Activated T-helper 17 cell treated with anti-CD3 and anti-CD28 coated beads, Interleukin-2, amount 50 U/mL, for 72 hours (primary cell): ENCODE data around the gene RBBP5. TPM values are rescaled to one million over a fixed set of nuclear protein-coding genes. Genes with fewer than 3 reads are reported as not detected.

Experiments used
- ATAC-seq: fragments of 150-1000 bp; cut with Tn5 transposase; replicated peaks from 2 replicates; pipeline ENCODE4 v1.10.0; 2021; ENCODE audit warnings: mild to moderate bottlenecking, moderate library complexity
- H3K27ac Mint-ChIP-seq: one replicate; pipeline ENCODE4 v1.8.0; 2022; ENCODE audit warnings: mixed read lengths
- H3K27me3 Mint-ChIP-seq: one replicate; pipeline ENCODE4 v1.8.0; 2022; ENCODE audit warnings: mixed read lengths
- H3K36me3 Mint-ChIP-seq: one replicate; pipeline ENCODE4 v1.8.0; 2022; ENCODE audit warnings: low read depth, mild to moderate bottlenecking, mixed read lengths
- H3K4me1 Mint-ChIP-seq: one replicate; pipeline ENCODE4 v1.8.0; 2022; ENCODE audit warnings: mixed read lengths
- H3K4me3 Mint-ChIP-seq: one replicate; pipeline ENCODE4 v1.8.0; 2022; ENCODE audit warnings: mild to moderate bottlenecking, mixed read lengths
- H3K9me3 Mint-ChIP-seq: one replicate; pipeline ENCODE4 v1.8.0; 2022; ENCODE audit warnings: mixed read lengths
- total RNA-seq, 2 donors: library from RNA; stranded (reverse); gene quantifications; one replicate each; pipeline ENCODE4 v1.2.3, GENCODE V29; 2022

Gene RBBP5
- total RNA-seq, 2 donors from 2014 or later, result 14.6 to 23.5 TPM

- ATAC-seq, result no peak
- no peaks in the 10 kb centered on the region for H3K4me1 Mint-ChIP-seq
- H3K27ac Mint-ChIP-seq, result no peak overlapping the region
- H3K36me3 Mint-ChIP-seq, result no peaks in the 10 kb centered on the region
- H3K4me3 Mint-ChIP-seq, result no peak overlapping the region
- no peaks in the 10 kb centered on the region for H3K9me3 Mint-ChIP-seq
- no peaks in the 10 kb centered on the region for H3K27me3 Mint-ChIP-seq
Measured at GRCh38 chr1:205062319-205062718, 59.5 kb downstream of the RBBP5 start.

- Mint-ChIP-seq H3K4me1 (no peaks in the 10 kb centered on the region), H3K27me3 (no peaks in the 10 kb centered on the region), H3K9me3 (no peaks in the 10 kb centered on the region), H3K27ac (no peak overlapping the region), H3K4me3 (no peak overlapping the region), H3K36me3 (no peaks in the 10 kb centered on the region)
- ATAC-seq, result peak; percentile 44
Measured at GRCh38 chr1:205061665-205062069, 60.1 kb downstream of the RBBP5 start.

DNA sequence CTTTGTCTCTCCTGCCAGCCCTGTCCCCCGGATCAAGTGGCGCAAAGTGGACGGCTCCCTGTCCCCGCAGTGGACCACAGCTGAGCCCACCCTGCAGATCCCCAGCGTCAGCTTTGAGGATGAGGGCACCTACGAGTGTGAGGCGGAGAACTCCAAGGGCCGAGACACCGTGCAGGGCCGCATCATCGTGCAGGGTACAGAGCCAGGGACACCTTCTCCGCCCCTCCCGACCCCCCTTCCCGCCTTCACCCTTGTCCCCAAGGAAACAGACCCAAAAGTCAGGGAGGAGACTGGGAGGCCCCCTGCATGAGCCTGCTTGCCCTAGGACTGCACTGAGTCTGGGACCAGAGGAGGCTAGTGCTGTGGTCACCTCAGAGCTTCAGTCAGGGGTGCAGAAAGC, 60.6 kb downstream of the RBBP5 start:
- no peaks in the 10 kb centered on the region for H3K9me3 Mint-ChIP-seq
- no peaks in the 10 kb centered on the region for H3K36me3 Mint-ChIP-seq
- H3K27me3 Mint-ChIP-seq, result no peaks in the 10 kb centered on the region
- H3K4me3 Mint-ChIP-seq, result no peak overlapping the region
- H3K27ac Mint-ChIP-seq, result no peak overlapping the region
- peak; percentile 16 for ATAC-seq
- H3K4me1 Mint-ChIP-seq, result no peaks in the 10 kb centered on the region

DNA sequence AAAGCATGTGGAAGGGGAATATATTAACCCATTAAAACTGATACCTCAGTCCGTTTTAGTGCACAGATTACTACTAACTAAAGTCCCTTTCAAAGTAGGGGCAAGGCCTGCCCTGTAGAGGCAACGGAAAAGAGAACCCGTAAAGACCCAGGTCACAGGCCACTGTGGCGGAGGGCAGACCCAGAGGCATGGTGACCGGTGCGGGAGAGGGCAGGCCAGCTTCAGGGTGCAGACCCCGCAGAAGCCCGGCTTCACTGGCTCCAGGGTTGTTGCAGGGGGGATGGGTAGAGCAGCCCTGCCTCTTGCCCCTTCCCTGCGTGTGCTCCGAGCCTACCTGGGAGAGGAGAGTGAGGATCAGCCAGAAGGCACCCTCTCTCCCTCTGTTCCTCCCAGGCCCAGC, 61.0 kb downstream of the RBBP5 start:
- Mint-ChIP-seq H3K36me3 (no peaks in the 10 kb centered on the region), H3K9me3 (no peaks in the 10 kb centered on the region), H3K4me3 (no peak overlapping the region), H3K27me3 (no peaks in the 10 kb centered on the region), H3K27ac (no peak overlapping the region), H3K4me1 (no peaks in the 10 kb centered on the region)
- ATAC-seq, result no peak

DNA sequence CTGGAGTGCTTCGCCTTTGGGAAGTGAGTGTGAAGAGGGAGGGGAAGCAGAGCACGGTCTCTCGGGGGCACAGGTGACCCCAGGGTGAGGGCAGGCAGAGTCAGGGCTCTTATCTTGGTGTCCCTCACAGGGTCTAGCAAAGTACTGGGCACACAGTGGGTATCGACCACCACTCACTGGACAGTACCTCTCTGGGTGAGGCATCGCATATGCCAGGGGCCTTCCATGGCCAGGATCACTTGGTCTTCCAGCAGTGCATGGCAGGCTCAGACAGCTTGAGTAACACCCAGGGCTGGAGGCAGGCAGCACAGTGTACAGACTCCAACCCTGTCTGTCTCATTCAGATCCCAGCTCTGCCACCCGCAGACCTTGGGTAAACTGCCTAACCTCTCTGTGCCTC, 62.1 kb downstream of the RBBP5 start:
- no peak for ATAC-seq
- no peaks in the 10 kb centered on the region for H3K4me1 Mint-ChIP-seq
- no peak overlapping the region for H3K27ac Mint-ChIP-seq
- H3K9me3 Mint-ChIP-seq, result no peaks in the 10 kb centered on the region
- H3K27me3 Mint-ChIP-seq, result peaks cover 6% of the 10 kb centered on the region
- no peaks in the 10 kb centered on the region for H3K36me3 Mint-ChIP-seq
- H3K4me3 Mint-ChIP-seq, result no peak overlapping the region

DNA sequence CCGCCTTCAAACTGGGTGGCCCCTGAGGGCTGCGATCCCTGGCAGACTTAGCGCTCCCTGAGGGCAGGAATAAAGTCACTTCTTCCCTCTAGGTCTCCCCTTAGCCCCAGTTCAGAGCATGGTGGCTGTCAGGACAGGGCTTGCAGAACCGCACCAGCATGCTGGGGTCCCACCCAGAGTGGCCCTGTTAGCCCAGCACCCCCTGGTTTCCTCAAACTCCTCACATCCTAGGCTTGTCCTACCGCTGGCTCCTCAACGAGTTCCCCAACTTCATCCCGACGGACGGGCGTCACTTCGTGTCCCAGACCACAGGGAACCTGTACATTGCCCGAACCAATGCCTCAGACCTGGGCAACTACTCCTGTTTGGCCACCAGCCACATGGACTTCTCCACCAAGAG, 62.9 kb downstream of the RBBP5 start:
- Mint-ChIP-seq H3K27me3 (peaks cover 6% of the 10 kb centered on the region), H3K36me3 (no peaks in the 10 kb centered on the region), H3K4me3 (no peak overlapping the region)

GRCh38 chr1:205057808-205058575, 63.8 kb downstream of the RBBP5 start:
- Mint-ChIP-seq H3K27me3 (peaks cover 11% of the 10 kb centered on the region), H3K27ac (no peak overlapping the region), H3K4me3 (no peak overlapping the region), H3K4me1 (no peaks in the 10 kb centered on the region), H3K36me3 (no peaks in the 10 kb centered on the region), H3K9me3 (no peaks in the 10 kb centered on the region)
- ATAC-seq, result no peak

More for the DNA sequence above, 62.9 kb downstream of the RBBP5 start:
- no peaks in the 10 kb centered on the region for H3K4me1 Mint-ChIP-seq
- ATAC-seq, result no peak
- H3K27ac Mint-ChIP-seq, result no peak overlapping the region
- no peaks in the 10 kb centered on the region for H3K9me3 Mint-ChIP-seq

DNA sequence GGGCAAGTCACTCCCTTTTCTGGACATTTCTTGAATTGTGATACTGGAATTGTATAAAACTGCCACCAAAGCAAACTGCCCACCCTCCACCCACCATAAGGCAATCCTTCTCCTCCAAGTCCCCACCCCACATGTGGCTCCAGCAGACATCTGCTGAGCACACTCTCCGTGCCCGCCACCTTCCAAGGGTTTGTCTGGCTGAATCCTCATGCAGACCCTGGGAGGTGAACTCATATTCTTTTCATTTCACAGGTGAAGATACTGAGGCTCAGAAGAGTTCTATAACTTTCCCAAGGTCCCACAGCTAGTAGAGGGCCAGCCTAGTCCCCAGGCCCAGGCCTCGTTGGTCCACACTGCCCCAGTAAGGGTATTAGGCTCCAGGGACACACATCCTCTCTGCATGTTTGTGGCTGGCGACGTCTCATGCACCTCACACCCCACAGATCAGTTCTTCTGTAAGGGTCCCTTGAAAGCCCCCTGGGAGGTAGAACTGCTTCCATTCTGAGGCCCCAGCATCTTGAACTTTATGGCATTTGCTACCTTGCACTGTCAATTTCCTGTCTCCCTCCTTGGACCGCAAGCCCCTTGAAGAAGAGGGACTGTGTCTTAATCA, 64.7 kb downstream of the RBBP5 start:
- Mint-ChIP-seq H3K4me3 (no peak overlapping the region), H3K27me3 (peaks cover 11% of the 10 kb centered on the region), H3K9me3 (no peaks in the 10 kb centered on the region), H3K36me3 (no peaks in the 10 kb centered on the region), H3K4me1 (no peaks in the 10 kb centered on the region), H3K27ac (no peak overlapping the region)
- no peak for ATAC-seq

- ATAC-seq, result no peak
- Mint-ChIP-seq H3K4me1 (no peaks in the 10 kb centered on the region), H3K36me3 (no peaks in the 10 kb centered on the region), H3K27me3 (peaks cover 11% of the 10 kb centered on the region), H3K27ac (no peak overlapping the region), H3K4me3 (no peak overlapping the region), H3K9me3 (no peaks in the 10 kb centered on the region)
Measured at GRCh38 chr1:205056188-205056611, 65.6 kb downstream of the RBBP5 start.

DNA sequence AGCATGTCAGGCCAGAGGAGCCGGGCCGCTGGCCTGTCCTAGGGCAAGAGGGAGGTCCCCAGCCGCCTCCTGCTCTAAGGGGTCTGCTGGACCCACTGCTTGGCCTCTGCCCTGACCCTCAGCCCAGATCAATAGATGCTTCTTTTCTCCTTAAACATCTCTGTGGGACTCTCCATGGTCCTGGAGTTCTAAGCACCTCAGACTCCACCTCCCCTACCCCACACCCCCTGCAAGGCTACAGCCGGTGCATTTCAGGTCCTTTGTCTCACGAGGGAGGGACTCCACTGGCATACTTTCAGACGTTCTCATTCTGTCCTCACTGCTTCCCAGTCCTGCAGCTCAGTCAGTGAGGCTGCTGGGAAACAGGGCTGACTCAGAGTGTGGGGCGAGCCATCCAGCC, 67.8 kb downstream of the RBBP5 start:
- H3K27me3 Mint-ChIP-seq, result peaks cover 13% of the 10 kb centered on the region
- H3K4me1 Mint-ChIP-seq, result no peaks in the 10 kb centered on the region
- ATAC-seq, result no peak
- no peaks in the 10 kb centered on the region for H3K9me3 Mint-ChIP-seq
- no peaks in the 10 kb centered on the region for H3K36me3 Mint-ChIP-seq
- H3K27ac Mint-ChIP-seq, result no peak overlapping the region
- H3K4me3 Mint-ChIP-seq, result no peak overlapping the region

- no peaks in the 10 kb centered on the region for H3K4me1 Mint-ChIP-seq
- H3K27me3 Mint-ChIP-seq, result peaks cover 18% of the 10 kb centered on the region
- no peaks in the 10 kb centered on the region for H3K9me3 Mint-ChIP-seq
- H3K27ac Mint-ChIP-seq, result no peak overlapping the region
- ATAC-seq, result no peak
- H3K36me3 Mint-ChIP-seq, result no peaks in the 10 kb centered on the region
- H3K4me3 Mint-ChIP-seq, result no peak overlapping the region
Measured at GRCh38 chr1:205053296-205053695, 68.5 kb downstream of the RBBP5 start.

- Mint-ChIP-seq H3K36me3 (no peaks in the 10 kb centered on the region), H3K27me3 (peaks cover 18% of the 10 kb centered on the region), H3K9me3 (no peaks in the 10 kb centered on the region), H3K4me3 (no peak overlapping the region), H3K27ac (no peak overlapping the region), H3K4me1 (no peaks in the 10 kb centered on the region)
- no peak for ATAC-seq
Measured at GRCh38 chr1:205052690-205053089, 69.1 kb downstream of the RBBP5 start.

DNA sequence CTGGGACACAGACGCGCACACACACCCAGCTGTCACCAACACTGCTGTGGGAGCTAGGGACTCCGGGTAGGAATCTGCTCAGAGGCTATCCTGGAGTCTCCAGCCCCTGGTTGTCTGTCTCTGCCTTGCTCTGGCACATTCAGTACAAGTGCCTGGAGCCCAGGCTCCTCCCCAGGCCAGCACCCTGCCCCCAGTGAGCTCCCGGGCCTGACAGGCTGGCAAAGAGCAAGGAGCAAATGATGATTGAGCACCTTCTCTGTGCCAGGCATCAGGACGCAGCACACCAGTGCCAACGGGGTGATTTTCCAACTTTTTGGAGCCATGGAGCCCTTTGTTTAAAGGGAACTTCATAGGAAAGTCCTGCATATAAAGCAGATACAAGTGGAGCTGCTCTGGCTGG, 72.3 kb downstream of the RBBP5 start:
- Mint-ChIP-seq H3K4me1 (no peaks in the 10 kb centered on the region), H3K36me3 (no peaks in the 10 kb centered on the region), H3K4me3 (no peak overlapping the region), H3K27ac (no peak overlapping the region), H3K27me3 (peaks cover 25% of the 10 kb centered on the region), H3K9me3 (no peaks in the 10 kb centered on the region)
- no peak for ATAC-seq

GRCh38 chr1:205048382-205048781, 73.4 kb downstream of the RBBP5 start:
- H3K4me1 Mint-ChIP-seq, result no peaks in the 10 kb centered on the region
- no peak overlapping the region for H3K4me3 Mint-ChIP-seq
- H3K9me3 Mint-ChIP-seq, result no peaks in the 10 kb centered on the region
- H3K27me3 Mint-ChIP-seq, result peaks cover 26% of the 10 kb centered on the region
- no peaks in the 10 kb centered on the region for H3K36me3 Mint-ChIP-seq
- no peak for ATAC-seq
- H3K27ac Mint-ChIP-seq, result no peak overlapping the region

- ATAC-seq, result no peak
- no peaks in the 10 kb centered on the region for H3K4me1 Mint-ChIP-seq
- no peak overlapping the region for H3K27ac Mint-ChIP-seq
- H3K36me3 Mint-ChIP-seq, result no peaks in the 10 kb centered on the region
- H3K27me3 Mint-ChIP-seq, result peaks cover 22% of the 10 kb centered on the region
- H3K4me3 Mint-ChIP-seq, result no peak overlapping the region
- H3K9me3 Mint-ChIP-seq, result no peaks in the 10 kb centered on the region
Measured at GRCh38 chr1:205047764-205048231, 74.0 kb downstream of the RBBP5 start.
